Stimulated activated CD4-positive, alpha-beta T cell treated with anti-CD3 and anti-CD28 coated beads, Interleukin-12 subunit alpha, Interleukin-12 subunit beta, amount 100 ng/mL, for 48 hours (primary cell): ENCODE results near the gene SLC6A6.

Experiments
- DNase-seq, 3 donors: peaks; one replicate each; pipeline ENCODE4 v3.0.0-alpha.2; 2020; ENCODE audit warnings: low read depth in 2 of 3, low spot score in 1 of 3

SLC6A6 gene

GRCh38 chr3:14517601-14518431 lies 115.4 kb downstream of the SLC6A6 start:
- no peak for DNase-seq

DNA sequence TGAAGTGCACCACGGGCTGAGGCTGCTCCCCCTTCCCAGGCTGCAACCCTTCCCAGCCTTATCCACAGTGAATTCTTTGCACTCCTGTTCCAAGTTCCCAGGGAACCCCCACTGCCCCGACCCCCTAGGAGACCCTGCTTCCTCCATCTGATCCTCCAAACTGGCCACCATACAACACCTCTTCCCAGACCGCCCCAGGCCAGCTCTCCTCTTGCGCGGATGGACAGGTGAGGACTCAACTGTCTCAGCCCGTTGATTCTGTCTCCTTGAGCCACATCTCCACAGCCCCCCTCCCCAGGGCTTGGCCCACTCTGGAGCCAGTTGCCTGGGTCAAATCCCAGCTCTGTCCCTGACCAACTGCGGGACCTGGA lies 116.0 kb downstream of the SLC6A6 start:
- no peak for DNase-seq

GRCh38 chr3:14518893-14519292 lies 116.5 kb downstream of the SLC6A6 start:
- DNase-seq = no peak

- DNase-seq = no peak
These were observed 117.0 kb downstream of the SLC6A6 start for GRCh38 chr3:14519406-14519805.

DNA sequence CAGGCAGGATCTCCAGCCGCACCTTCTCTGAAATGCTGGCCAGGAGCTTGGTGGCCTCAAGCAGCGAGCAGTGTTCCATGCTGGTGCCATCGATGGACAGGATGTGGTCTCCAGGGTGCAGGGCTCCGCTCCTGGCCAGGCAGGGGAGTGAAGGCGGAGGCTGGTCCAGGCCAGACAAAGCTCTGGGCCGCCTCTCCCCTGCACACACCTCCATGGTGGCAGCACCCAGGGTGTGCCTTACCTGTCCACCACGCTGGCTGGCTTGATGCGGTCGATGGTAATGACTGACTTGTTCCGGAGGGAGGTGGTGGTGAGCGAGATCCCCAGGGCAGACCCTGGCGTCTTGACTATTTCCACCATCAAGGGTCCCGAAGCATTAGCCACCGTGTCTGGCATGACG lies 117.7 kb downstream of the SLC6A6 start:
- no peak for DNase-seq

DNA sequence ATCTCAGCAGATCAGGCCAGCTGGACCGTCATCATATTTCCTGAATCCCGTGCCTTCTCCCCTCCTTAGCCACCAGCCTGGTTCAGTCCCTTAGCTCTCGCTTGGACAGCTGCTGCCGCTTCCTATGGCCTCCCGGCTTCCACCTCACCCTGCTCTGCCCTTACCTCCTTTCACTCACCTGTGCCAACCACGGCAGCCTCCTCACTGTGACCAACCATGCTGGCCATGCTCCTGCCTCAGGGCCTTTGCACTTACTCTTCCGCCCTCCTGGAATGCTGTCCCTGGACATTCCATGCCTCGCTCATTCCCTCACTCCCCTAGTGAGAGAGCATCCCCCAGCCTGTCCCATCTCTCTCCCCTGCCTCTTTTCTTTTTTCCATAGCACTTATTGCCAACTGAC lies 118.6 kb downstream of the SLC6A6 start:
- DNase-seq = no peak

GRCh38 chr3:14521611-14522010 lies 119.2 kb downstream of the SLC6A6 start:
- DNase-seq = no peak

- DNase-seq = no peak
These were observed 119.8 kb downstream of the SLC6A6 start for GRCh38 chr3:14522129-14522691.

DNA sequence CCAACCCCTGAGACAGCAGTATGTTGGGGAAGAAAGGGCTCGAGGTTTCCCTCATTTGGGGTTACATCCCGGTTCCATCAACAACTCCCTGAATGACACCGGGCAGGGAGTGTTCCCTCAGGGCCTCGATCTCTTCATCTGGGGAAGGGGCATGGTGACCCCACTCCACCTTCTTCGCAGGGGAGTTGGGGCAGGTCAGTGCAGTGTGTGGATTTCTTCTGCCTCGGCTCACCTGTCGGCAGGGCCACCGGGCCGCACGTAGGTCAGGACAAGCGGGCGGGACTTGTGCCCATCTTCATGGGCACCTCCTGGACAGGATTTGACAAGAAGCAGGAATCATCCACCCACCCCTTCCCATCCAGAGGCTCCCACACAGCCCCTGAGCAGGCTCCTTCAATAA lies 120.4 kb downstream of the SLC6A6 start:
- DNase-seq = no peak

GRCh38 chr3:14523792-14524191 lies 121.4 kb downstream of the SLC6A6 start:
- no peak for DNase-seq

DNA sequence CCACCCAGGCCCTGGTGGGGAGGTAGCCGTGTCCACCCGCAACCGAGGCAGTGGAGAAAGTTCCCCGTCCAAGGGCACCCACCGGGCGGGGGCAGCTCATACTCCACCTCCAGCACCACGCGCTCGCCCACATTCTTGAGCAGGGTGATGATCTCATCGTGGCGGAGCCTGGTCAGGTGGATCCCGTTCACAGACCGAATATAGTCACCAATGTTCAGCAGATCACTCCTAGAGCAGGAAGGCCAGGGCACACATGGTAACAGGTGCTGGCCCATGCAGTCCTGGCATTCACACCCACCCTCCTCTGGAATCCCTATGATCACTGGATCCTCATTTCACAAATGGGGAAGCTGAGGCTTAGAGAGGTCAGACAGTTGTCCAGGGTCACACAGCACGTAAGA lies 121.9 kb downstream of the SLC6A6 start:
- no peak for DNase-seq

DNA sequence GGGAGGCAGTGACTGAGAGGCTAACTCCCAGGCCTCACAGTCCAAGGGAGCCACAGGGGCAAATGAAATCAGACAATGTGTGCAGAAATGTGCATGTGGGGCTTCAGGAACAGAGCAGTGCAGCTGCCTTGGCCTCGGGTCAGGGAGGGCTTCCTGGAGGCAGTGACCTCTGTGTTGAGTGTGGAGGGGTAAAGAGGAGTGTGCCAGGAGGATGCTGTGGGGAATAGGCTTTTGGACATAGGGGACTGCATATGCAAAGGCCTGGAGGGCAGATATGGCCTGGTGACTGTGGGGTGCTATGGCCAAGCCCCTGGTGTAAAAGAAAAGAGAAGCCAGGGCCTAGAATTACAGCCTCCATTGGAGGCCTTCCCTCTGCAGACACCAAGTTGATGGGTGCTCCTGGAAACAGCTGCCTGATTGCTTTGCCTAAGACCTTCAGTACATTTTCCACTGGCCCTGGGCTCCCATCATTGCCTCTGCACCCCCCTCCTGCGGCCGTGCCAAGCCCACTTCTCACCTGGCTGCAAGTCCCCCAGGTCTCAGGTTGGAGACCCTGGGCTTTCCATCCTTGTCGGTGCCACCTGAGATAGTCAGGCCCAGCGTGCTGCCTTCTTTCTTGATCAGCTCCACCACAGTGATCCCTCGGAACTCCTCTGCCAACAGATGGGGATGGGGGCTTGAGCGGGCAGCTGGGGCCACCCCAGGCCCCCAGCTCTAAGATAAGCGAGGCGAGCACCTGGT lies 122.7 kb downstream of the SLC6A6 start:
- no peak for DNase-seq

DNA sequence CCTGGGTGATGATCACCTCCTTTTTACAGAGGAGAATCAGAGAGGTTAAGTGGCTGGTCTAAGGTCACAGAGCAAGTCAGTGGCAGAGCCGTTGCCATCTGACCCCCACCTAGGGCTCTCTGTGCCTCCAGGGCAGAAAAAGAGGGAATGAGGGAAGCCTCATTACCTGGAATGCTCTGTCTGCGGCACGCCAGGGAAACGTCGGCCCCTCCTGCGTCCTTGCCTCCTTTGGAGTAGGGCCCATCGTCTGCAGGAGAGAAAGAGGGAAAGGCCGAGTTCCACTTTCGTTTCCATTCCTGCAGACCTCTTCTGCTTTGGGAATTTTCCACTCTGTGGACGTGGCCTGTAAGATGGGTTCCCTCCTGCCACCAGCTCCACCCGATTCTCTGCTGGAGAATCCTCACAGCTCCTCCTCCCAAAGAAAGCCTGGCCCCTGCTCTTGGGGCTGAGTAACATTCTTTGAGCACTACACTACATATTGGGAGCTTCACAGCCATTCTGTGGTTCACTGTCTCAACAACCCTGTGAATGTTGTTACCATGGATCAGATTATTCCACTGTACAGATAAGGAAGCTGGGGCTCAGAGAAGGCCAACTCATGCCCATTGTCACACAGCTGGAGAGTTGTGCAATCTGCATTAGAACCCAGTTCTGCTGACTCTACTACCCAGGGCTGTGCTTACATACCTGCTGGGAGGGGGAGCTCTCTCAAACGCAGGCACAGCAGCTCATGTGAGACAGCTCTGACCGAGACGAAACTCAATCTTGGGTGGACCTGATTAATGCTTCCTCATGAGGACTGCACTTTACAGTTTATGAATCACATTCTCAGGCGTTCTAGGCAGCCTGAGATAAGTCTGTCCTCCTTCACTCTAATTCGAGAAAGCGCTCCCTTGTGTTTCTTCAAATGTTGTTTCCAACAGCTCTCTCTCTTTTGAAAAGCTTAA lies 123.6 kb downstream of the SLC6A6 start:
- peak in 1 of 3 donors; percentile 3 for DNase-seq

DNA sequence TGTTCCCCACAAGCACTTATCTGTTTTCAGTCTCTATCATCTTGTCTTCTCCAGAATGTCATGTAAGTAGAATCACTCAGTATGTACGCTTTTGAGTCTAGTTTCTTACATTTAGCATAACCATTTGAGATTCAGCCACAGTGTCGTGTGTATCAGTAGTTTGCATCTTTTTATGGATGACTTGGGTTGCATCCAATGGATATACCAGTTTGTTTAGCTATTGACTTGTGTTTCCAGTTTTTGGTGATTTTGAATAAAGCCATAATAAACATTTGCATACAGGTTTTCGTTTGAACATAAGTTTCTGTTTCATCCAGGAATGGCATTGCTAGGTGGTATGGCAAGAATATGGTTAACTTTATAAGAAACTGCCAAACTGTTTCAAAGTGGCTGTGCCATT lies 125.7 kb downstream of the SLC6A6 start:
- no peak for DNase-seq

- DNase-seq = no peak
These were observed 129.5 kb downstream of the SLC6A6 start for GRCh38 chr3:14531856-14532395.

DNA sequence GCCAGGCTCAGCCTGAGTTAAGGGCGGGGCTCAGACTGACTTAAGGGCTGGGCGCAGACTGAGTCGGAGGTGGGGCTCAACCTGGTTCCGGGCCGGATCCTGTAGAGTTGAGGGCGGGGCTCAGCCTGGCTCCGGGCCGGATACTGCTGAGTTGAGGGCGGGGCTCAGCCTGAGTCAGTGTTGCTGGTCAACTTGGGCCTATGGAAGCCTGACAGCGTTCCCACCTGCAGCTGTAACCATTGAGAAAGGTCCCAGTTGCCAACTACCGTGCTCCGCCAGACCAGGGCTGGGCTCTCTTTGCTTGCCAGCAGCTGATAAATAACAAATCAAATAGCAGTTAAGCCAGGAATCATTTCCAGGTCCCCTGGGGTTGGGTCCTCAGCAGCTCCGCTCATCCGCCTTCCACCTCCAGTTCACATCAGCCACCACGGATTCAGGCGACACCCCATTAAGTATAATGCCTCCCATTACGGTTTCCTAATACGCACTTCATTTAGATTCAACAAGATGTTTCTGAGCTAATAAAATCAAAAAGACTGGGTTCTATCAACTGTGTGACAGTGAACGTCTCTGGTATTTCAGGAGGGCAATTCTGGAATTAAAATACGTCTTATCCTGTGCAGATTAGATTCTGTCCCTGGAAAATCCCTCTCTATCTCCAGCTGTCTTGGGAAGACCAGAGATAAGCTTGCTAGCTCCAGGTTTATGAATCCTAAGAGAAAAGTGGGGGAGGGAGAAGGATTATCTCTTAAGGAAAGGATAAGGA lies 130.5 kb downstream of the SLC6A6 start:
- no peak for DNase-seq

- no peak for DNase-seq
These were observed 131.1 kb downstream of the SLC6A6 start for GRCh38 chr3:14533457-14533958.

DNA sequence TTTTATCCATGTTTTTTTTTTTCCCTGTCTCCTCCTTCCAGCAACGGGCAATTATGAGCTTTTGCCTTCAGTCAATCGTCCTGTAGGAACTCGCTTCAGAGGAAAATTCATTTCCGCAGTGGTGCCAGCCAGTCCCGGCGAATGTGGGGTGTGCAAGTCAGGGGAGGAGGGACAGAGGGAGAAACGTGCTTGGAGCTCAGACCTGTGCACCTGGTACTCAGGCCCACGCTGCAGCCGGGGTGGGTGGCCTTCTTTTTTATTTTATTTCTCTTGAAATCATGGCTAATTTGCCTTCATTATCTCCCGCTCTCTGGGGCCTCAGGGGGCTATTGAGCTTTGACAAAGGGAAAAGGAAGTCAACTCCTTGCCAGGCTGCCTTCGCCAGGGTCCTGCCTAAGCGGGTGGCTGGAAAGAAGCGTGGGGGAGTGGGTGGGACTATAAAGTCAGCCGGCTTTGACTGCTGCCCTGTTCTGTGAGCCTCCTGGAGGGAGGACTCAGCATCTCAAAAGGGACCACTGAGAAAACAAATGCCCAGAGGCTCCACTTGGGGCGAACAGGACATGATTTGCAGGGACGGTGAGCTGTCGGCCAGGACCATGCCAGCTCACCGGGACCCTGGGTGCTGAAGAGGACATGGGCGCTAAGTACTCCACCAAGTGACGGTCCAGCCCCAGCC lies 132.2 kb downstream of the SLC6A6 start:
- DNase-seq = no peak

DNA sequence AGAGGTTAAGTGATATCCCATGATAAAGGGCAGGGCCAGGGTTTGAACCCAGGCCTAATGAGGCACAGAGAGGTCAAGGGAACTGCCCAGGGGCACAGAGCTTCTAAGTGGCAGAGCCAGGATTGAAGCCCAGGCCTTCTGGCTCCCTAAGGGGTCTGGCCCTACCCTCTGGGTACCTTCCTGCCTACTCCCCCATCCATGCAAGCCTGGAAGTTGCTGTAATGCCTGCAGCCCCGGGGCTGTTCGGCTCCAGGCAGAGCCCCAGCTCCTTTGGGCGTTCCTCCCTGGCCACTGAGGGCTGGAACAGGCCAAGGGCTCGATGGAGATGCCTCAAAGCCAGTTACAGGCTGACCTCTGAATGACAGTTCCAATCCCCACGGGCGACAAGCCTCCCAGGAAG lies 133.2 kb downstream of the SLC6A6 start:
- DNase-seq = no peak
